WTC11 (cell line): Measurements from ENCODE around the gene TAF10.

Source experiments
- CDX4 ChIP-seq: fragments of 250-450 bp; sonication (Bioruptor Pico); IDR thresholded peaks from 2 replicates; pipeline ENCODE4 v1.9.0; 2021; ENCODE audit warnings: moderate library complexity, mild to moderate bottlenecking, inconsistent platforms, borderline replicate concordance
- CREB1 ChIP-seq: sonication (generic); formaldehyde crosslinking; IDR thresholded peaks from 2 replicates; pipeline ENCODE4 v1.8.0; 2023; ENCODE audit warnings: mild to moderate bottlenecking, missing genetic modification reagents
- CREM ChIP-seq: sonication (generic); formaldehyde crosslinking; IDR thresholded peaks from 2 replicates; pipeline ENCODE4 v1.8.1; 2022; ENCODE audit warnings: mild to moderate bottlenecking, missing genetic modification reagents, moderate library complexity
- CTCF ChIP-seq: fragments of 200-600 bp; IDR thresholded peaks from 2 replicates; pipeline ENCODE4 v1.8.0; 2022; ENCODE audit warnings: antibody characterized with exemption
- EMX1 ChIP-seq: fragments of 250-450 bp; sonication (Bioruptor Pico); IDR thresholded peaks from 2 replicates; pipeline ENCODE4 v1.8.0; 2021; ENCODE audit warnings: mild to moderate bottlenecking
- FOXJ3 ChIP-seq: sonication (generic); formaldehyde crosslinking; IDR thresholded peaks from 2 replicates; pipeline ENCODE4 v1.9.0; 2021; ENCODE audit warnings: missing genetic modification reagents, mild to moderate bottlenecking, borderline replicate concordance
- KAT7 ChIP-seq: sonication (generic); formaldehyde crosslinking; IDR thresholded peaks from 2 replicates; pipeline ENCODE4 v1.8.1; 2023; ENCODE audit warnings: missing genetic modification reagents, mild to moderate bottlenecking, borderline replicate concordance
- SMAD4 ChIP-seq: sonication (generic); formaldehyde crosslinking; IDR thresholded peaks from 2 replicates; pipeline ENCODE4 v1.8.0; 2022; ENCODE audit warnings: mild to moderate bottlenecking, missing genetic modification reagents
- USF2 ChIP-seq: sonication (generic); formaldehyde crosslinking; IDR thresholded peaks from 2 replicates; pipeline ENCODE4 v1.8.1; 2023; ENCODE audit warnings: mild to moderate bottlenecking, missing genetic modification reagents, moderate library complexity
- ZNF138 ChIP-seq: sonication (generic); formaldehyde crosslinking; conservative IDR thresholded peaks from 2 replicates; pipeline ENCODE4 v1.8.1; 2022; ENCODE audit warnings: mild to moderate bottlenecking, moderate library complexity, missing genetic modification reagents

GRCh38 chr11:6629573-6629891, 17.5 kb upstream of the TAF10 start:
- no peak for TF ChIP-seq CTCF
- TF ChIP-seq CREB1 = no peak
- TF ChIP-seq EMX1 (CRISPR knock-in tag) = no peak
- no peak for TF ChIP-seq CREM (CRISPR knock-in tag)
- no peak for TF ChIP-seq SMAD4 (CRISPR knock-in tag)
- no peak for TF ChIP-seq ZNF138 (CRISPR knock-in tag)
- no peak for TF ChIP-seq CDX4
- TF ChIP-seq FOXJ3 (CRISPR knock-in tag) = no peak
- no peak for TF ChIP-seq KAT7 (CRISPR knock-in tag)
- TF ChIP-seq USF2 (CRISPR knock-in tag) = no peak
